Measurements from ENCODE around the gene RHEX. TPM values are rescaled to one million over a fixed set of nuclear protein-coding genes. Genes with fewer than 3 reads are reported as not detected.

Gene RHEX
- total RNA-seq, 6 donors from 2014 or later = 1.4 to 19.0 (median 6.8) TPM; not detected in 1

DNA sequence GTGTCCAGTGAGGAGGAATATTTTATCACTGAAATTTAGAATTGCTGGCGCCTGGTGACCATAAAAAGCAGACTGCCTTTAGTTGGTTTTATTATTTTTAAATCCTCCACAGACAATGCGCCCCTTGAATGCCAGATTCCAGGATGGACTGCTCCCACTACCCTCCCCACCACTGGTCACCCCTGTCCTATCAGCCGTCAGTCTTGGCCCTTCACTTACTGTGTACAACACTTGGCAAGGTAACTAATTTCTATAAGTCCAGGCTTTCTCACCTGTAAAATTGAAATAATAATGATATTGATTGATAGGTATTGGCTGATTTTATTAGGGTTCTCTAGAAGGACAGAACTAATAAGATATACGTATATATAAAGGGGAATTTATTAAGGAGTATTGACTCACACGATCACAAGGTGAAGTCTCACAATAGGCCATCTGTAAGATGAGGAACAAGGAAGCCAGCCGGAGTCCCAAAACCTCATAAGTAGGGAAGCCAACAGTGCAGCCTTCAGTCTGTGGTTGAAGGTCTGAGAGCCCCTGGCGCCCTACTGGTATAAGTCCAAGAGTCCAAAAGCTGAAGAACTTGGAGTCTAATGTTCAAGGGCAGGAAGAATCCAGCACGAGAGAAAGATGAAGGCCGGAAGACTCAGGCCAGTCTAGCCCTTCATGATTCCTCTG lies 17.8 kb downstream of the RHEX start:
- 83 to 84% methylated on average over 9 of the region's 9 CpGs for WGBS, 2 donors
- no peak overlapping the region for H3K4me3 ChIP-seq
- TF ChIP-seq EP300 (IDR thresholded peaks at IDR 0.05) (no peak), POLR2A (IDR thresholded peaks at IDR 0.05) (no peak), POLR2AphosphoS5 (IDR thresholded peaks at IDR 0.05) (no peak), CTCF (IDR thresholded peaks at IDR 0.05) (no peak)
- no peaks in the 10 kb centered on the region for H3K9me3 ChIP-seq
- ATAC-seq (ENCODE audit: low FRiP score in 2 of 2) (no peak), DNase-seq (peak in 1 of 2 donors; percentile 28)
- peaks cover 0 to 18% (median 8%) of the 10 kb centered on the region in 4 donors for H3K4me1 ChIP-seq
- no peaks in the 10 kb centered on the region for H3K27me3 ChIP-seq
- H3K36me3 ChIP-seq = no peaks in the 10 kb centered on the region
- no peak overlapping the region for H3K27ac ChIP-seq

- no peaks in the 10 kb centered on the region for H3K36me3 ChIP-seq
- no peaks in the 10 kb centered on the region for H3K27me3 ChIP-seq
- no peak for TF ChIP-seq CTCF (IDR thresholded peaks at IDR 0.05)
- TF ChIP-seq EP300 (IDR thresholded peaks at IDR 0.05) = no peak
- ATAC-seq (ENCODE audit: low FRiP score in 2 of 2) (no peak), DNase-seq (no peak)
- no peaks in the 10 kb centered on the region for H3K9me3 ChIP-seq
- H3K4me3 ChIP-seq = no peak overlapping the region
- 35 to 47% methylated on average over 3 of the region's 3 CpGs for WGBS, 2 donors
- no peak overlapping the region for H3K27ac ChIP-seq
- H3K4me1 ChIP-seq = no peaks in the 10 kb centered on the region
Measured at GRCh38 chr1:206074839-206075238, 21.9 kb downstream of the RHEX start.

GRCh38 chr1:206075786-206076755 lies 23.1 kb downstream of the RHEX start:
- no peak for DNase-seq
- 78 to 80% methylated on average over 11 of the region's 11 CpGs for WGBS, 2 donors

GRCh38 chr1:206079135-206079534 lies 26.2 kb downstream of the RHEX start:
- H3K4me3 ChIP-seq = no peak overlapping the region
- no peak for TF ChIP-seq POLR2A (IDR thresholded peaks at IDR 0.05)
- TF ChIP-seq POLR2AphosphoS5 (IDR thresholded peaks at IDR 0.05) = no peak
- no peak for TF ChIP-seq EP300 (IDR thresholded peaks at IDR 0.05)
- TF ChIP-seq CTCF (IDR thresholded peaks at IDR 0.05) = no peak
- DNase-seq (no peak), ATAC-seq (ENCODE audit: low FRiP score in 2 of 2) (no peak)
- H3K4me1 ChIP-seq = no peaks in the 10 kb centered on the region
- WGBS, 2 donors = 48 to 62% methylated on average over 1 of the region's 1 CpG
- no peaks in the 10 kb centered on the region for H3K27me3 ChIP-seq
- H3K9me3 ChIP-seq = no peaks in the 10 kb centered on the region
- H3K27ac ChIP-seq = no peak overlapping the region
- H3K36me3 ChIP-seq = no peaks in the 10 kb centered on the region

More at GRCh38 chr1:206075786-206076755, 23.1 kb downstream of the RHEX start:
- H3K27me3 ChIP-seq = no peaks in the 10 kb centered on the region
- no peak for TF ChIP-seq CTCF (IDR thresholded peaks at IDR 0.05)
- TF ChIP-seq POLR2AphosphoS5 (IDR thresholded peaks at IDR 0.05) = no peak
- no peak for TF ChIP-seq POLR2A (IDR thresholded peaks at IDR 0.05)
- TF ChIP-seq EP300 (IDR thresholded peaks at IDR 0.05) = no peak
- no peaks in the 10 kb centered on the region for H3K4me1 ChIP-seq
- no peak overlapping the region for H3K4me3 ChIP-seq
- ATAC-seq (ENCODE audit: low FRiP score in 2 of 2) = no peak
- no peaks in the 10 kb centered on the region for H3K36me3 ChIP-seq
- no peak overlapping the region for H3K27ac ChIP-seq
- H3K9me3 ChIP-seq = no peaks in the 10 kb centered on the region

Data from upper lobe of left lung (tissue), 6 donors.